GM12874 (cell line): ENCODE results near the gene PSD4.

Experiments used
- TF ChIP-seq, protein P1 (sequence below): IDR thresholded peaks from 2 replicates; pipeline ENCODE4 v1.5.1; 2011; ENCODE audit warnings: low read depth, mild to moderate bottlenecking, control low read depth, low read length, moderate library complexity; ENCODE audit not compliant: insufficient read depth

PSD4 gene

DNA sequence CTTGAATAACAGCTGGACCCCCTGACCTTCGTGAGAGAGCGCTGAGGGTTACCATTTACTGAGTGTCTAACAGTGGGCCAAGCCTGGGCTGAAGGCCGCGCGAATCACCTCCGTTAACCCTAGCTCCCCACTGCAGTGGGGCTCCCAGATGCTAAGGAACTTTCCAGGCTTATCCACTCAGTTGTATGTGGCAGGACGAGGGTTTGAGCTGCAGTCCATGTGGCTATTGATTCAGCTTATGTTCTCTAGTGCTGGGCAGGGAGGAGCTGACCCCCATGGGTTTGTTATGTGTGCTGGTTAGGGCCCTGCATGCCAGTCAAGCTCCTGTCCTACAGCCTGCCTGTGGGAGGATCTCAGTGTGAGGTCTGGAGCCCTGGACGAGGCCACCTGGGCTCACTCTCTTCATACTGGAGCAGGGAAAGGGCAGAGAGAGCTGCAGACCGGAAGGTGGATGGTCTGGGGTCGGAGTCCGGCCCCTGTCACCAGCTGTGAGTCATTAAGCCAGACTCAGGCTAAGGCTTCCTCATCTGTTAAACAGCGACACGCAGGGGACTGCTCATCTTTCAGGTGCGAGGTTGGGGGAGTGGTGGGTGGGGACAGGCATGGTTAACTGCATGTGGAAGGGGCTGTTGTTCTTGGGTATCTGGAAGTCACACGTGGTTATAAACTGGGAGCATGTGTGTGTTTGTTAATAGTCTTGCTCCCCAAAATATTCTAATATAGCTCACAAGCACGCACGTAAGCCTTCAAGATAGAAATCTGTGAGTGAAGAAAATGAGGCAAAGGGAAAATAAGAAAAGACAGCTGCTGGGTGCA lies 6.6 kb downstream of the PSD4 start:
- TF ChIP-seq, protein P1, sequence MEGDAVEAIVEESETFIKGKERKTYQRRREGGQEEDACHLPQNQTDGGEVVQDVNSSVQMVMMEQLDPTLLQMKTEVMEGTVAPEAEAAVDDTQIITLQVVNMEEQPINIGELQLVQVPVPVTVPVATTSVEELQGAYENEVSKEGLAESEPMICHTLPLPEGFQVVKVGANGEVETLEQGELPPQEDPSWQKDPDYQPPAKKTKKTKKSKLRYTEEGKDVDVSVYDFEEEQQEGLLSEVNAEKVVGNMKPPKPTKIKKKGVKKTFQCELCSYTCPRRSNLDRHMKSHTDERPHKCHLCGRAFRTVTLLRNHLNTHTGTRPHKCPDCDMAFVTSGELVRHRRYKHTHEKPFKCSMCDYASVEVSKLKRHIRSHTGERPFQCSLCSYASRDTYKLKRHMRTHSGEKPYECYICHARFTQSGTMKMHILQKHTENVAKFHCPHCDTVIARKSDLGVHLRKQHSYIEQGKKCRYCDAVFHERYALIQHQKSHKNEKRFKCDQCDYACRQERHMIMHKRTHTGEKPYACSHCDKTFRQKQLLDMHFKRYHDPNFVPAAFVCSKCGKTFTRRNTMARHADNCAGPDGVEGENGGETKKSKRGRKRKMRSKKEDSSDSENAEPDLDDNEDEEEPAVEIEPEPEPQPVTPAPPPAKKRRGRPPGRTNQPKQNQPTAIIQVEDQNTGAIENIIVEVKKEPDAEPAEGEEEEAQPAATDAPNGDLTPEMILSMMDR = no peak

DNA sequence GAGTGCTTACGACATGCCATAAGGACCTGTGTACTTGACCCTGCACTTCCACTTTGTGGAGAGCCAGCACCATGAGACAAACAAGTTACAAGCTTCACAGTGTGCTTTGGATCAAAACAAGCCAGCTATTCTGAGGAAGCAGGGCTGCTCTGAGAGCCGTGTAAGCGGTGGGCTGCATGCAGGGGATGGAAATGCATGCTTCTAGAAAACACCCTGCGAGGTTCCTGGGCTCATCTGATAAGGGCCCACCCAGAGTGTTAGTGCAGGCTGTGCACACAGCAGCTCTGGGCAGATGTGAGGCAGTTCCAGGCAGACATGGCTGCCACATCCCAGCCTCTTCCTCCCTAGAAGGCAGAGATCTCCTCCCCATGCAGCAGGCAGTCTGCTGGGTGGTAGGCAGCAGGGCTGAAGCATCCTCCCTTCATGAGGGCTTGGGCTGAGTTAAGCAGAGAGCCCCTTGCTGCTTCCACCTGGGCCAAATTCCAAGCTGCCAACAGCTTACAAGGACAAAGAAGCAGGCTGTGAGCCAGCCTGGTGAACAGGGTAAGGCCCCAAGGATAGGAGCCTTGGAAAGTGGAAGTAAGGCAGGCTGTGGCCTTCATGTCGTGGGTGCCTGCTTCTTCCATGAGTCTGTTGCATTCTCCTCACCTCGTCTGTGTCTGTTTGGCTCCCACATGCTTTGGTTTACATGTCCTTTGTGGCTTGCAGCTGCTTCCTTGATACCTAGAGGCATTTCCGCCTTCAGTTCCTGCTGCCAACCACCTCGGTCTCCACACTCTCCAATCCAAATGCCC lies 7.7 kb downstream of the PSD4 start:
- TF ChIP-seq, protein P1 = no peak

DNA sequence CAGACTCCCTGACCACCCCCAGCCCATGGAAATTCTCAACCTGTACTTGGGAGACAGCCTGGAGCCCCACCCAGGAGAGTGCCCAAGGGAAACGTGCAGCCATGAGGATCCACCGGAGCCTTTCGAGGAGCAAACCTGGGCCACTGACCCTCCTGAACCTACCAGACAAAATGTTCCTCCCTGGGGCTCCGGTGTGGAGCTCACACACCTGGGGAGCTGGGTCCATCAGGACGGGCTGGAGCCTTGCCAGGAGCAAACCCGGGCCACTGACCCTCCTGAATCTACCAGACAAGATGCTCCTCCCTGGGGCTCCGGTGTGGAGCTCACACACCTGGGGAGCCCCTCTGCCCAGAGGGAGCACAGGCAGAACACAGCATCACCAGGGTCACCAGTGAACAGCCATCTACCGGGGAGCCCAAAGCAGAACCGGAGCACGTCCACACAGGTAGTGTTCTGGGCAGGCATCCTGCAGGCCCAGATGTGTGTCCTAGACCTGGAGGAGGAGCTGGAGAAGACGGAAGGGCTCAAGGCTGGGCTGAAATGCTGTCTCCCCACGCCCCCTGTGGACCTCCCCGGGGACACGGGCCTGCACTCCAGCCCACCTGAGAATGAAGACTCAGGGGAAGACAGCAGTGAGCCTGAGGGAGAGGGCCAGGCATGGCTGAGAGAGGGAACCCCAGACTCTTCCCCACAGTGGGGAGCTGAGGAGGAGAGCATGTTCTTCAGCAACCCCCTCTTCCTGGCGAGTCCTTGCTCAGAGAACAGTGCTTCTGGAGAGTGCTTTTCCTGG lies 8.9 kb downstream of the PSD4 start:
- TF ChIP-seq, protein P1 = no peak

DNA sequence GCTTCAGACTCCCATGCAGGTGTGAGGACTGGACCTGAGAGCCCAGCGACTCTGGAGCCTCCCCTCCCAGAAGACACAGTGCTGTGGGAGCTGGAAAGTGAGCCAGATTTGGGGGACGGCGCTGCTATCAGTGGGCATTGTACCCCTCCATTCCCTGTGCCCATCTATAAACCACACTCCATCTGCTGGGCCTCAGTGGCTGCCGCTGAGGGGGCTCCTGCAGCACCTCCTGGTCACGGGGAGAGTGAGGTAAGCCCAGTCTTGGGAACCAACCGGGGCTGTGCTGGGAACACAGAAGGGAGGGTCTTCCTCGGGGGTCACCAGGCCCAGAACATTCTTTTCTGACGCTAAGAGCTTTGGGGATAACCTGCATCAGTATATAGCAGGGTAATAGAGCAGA lies 9.5 kb downstream of the PSD4 start:
- TF ChIP-seq, protein P1 = no peak

DNA sequence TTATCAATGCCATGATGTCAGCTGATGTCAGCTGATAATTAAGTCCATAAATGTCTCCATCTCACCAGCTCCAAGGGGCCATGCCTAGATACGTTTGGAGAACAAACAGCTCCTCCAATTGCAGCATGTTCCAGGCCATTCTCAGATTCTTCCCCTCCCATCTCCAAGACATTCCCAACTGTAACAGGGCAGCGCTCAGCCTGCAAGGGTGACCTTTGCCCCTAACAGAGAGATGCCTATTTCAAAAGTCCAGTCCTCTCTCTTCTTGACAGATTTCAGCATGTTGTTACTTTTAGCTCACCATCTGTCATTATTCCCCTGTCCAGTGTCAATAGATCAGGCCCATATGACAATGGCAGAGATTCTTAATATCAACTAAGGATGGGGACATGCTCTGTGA lies 9.9 kb downstream of the PSD4 start:
- TF ChIP-seq, protein P1 = no peak

DNA sequence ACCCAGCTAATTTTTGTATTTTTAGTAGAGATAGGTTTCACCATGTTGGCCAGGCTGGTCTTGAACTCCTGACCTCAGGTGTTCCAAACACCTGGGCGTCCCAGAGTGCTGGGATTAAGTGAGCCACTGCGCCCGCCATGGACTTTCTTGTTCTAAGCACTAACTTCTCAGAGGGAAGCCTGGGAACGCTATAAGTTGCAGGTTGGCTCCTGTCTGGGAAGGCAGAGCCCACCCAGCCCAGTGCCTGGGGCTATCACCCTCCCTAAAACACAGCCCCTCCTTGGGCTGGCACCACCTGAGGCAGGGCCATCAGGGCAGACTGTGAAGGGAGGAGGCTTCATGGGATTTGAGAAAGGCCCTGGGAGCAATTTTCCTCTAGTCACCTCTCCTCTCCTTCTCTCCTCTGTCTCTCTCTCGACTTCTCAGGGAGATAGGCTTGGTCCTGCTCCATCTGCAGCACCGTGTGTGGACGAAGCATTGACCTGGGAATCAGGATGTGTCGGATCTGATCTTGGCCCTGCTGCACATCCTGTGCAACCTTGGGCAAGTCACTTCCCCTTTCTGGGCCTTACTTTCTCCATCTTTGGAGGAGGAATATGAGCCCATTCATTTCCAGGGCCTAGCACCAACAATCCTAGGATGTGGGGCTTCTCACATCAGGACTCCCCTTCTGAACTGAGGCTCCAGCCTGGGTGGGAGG lies 10.9 kb downstream of the PSD4 start:
- TF ChIP-seq, protein P1 = no peak
